ENCODE results near the gene ATP6V1G1.
"Not testable (repeated sequence)": the region's sequence is repeated elsewhere in the genome, so short reads cannot be mapped to it uniquely, and the experiment has no call there.

The ATP6V1G1 gene

GRCh38 chr9:114560956-114561355 is 26.6 kb upstream of the ATP6V1G1 start:
- no peak overlapping the region for H3K4me3 ChIP-seq (ENCODE audit: low read depth, low read length)
- DNase-seq (ENCODE audit: low read depth) = no peak
- TF ChIP-seq CTCF (IDR thresholded peaks at IDR 0.05; ENCODE audit: low read depth, low read length, missing control alignments) = no peak
- in situ Hi-C loops (cut with HindIII; ENCODE audit: low sequenced_read_pairs) = no loop called here

DNA sequence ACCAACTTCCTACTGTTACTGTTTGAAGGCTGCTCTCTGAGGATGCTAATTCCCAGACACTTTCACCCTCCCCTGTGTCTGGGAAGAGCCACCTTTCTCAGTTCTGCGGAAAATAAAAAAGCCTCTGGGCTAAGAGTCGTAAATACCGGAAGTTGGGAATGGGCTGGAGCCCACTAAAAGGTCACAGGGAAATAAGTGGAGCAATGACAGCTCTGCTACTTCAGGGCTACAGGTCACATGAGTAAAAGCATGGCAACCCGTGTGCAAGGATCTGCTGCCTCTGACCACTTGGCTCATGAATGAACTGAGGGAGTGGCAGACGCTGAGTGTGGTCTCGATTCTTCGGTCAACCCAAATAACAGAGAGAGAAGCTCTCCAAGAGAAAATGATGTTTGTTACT is 25.8 kb upstream of the ATP6V1G1 start:
- TF ChIP-seq CTCF (IDR thresholded peaks at IDR 0.05; ENCODE audit: low read depth, low read length, missing control alignments) = no peak
- no peak overlapping the region for H3K4me3 ChIP-seq (ENCODE audit: low read depth, low read length)
- in situ Hi-C loops (cut with HindIII; ENCODE audit: low sequenced_read_pairs) = no loop called here
- DNase-seq (ENCODE audit: low read depth) = no peak

- TF ChIP-seq CTCF (IDR thresholded peaks at IDR 0.05; ENCODE audit: low read depth, low read length, missing control alignments) = no peak
- in situ Hi-C loops (cut with HindIII; ENCODE audit: low sequenced_read_pairs) = no loop called here
- no peak for DNase-seq (ENCODE audit: low read depth)
- H3K4me3 ChIP-seq (ENCODE audit: low read depth, low read length) = no peak overlapping the region
Observed at GRCh38 chr9:114565204-114565603, 22.4 kb upstream of the ATP6V1G1 start.

DNA sequence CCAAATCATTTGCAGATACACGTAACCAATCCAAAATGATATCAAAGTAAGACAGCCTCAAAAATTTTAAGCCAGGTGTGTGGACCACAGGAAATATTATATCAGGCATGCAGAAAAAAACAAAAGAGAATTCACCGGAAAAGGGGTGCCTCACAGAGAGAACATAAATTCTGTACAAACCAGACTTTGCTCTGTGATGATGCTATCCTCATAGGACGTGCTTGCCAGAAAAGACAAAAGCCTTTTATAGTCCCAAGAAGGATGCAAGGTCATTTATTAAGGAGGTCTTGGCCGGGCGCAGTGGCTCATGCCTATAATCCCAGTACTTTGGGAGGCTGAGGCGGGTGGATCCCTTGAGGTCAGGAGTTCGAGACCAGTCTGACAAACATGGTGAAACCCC is 16.8 kb upstream of the ATP6V1G1 start:
- no peak for TF ChIP-seq CTCF (IDR thresholded peaks at IDR 0.05; ENCODE audit: low read depth, low read length, missing control alignments)
- in situ Hi-C loops (cut with HindIII; ENCODE audit: low sequenced_read_pairs) = no loop called here
- no peak for DNase-seq (ENCODE audit: low read depth)
- no peak overlapping the region for H3K4me3 ChIP-seq (ENCODE audit: low read depth, low read length)

DNA sequence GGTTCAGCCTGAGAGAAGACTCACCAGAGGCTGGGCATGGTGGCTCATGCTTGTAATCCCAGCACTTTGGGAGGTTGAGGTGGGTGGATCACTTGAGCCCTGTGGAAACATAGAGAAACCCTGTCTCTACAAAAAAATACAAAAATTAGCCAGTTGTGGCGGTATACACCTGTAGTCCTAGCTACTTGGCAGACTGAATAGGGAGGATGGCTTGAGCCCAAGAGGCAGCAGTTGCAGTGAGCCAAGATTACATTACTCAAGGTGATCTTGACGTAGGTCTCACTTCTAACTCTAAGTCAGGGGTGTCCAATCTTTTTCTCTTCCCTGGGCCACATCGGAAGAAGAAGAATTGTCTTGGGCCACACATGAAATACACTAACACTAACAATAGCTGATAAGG is 16.2 kb upstream of the ATP6V1G1 start:
- H3K4me3 ChIP-seq (ENCODE audit: low read depth, low read length) = no peak overlapping the region
- DNase-seq (ENCODE audit: low read depth) = no peak
- no peak for TF ChIP-seq CTCF (IDR thresholded peaks at IDR 0.05; ENCODE audit: low read depth, low read length, missing control alignments)
- in situ Hi-C loops (cut with HindIII; ENCODE audit: low sequenced_read_pairs) = no loop called here

DNA sequence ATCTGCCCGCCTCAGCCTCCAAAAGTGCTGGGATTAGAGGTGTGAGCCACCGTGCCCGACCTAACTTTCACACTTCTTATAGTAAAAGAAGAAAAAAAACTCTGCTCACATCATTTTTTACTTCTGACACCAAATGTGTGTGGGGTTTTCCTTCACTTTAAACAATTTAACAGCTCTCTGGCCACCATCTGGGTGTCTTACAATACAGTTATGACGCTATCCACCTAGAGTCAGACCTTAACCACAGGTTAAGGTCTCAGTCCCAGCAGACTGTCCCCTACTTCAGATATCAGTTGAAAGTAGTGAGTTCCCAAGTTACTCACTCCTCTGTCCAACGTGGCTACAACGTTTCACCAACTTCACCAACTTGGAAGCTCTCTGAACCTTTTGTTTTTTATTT is 15.4 kb upstream of the ATP6V1G1 start:
- no peak for DNase-seq (ENCODE audit: low read depth)
- in situ Hi-C loops (cut with HindIII; ENCODE audit: low sequenced_read_pairs) = no loop called here
- H3K4me3 ChIP-seq (ENCODE audit: low read depth, low read length) = no peak overlapping the region
- no peak for TF ChIP-seq CTCF (IDR thresholded peaks at IDR 0.05; ENCODE audit: low read depth, low read length, missing control alignments)

DNA sequence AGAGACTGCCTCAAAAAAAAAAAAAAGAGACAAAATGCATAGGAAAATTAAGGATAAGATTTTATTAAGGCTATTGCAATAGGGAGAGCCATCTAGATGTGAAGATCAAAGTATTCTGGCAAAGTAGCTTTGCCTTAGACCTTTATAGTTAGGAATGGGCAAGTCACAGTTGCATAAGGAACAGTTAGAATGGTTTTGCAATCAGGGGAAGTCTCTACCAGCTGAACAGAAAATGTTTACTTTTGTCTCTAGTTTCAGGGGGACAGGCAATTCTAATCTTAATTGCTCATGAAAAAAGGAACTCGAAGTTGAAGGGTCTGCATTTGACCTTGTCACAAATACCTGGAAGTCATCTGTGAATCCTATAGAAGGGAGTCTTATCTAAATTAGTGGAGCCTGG is 13.1 kb upstream of the ATP6V1G1 start:
- in situ Hi-C loops (cut with HindIII; ENCODE audit: low sequenced_read_pairs) = no loop called here
- DNase-seq (ENCODE audit: low read depth) = no peak
- no peak overlapping the region for H3K4me3 ChIP-seq (ENCODE audit: low read depth, low read length)
- TF ChIP-seq CTCF (IDR thresholded peaks at IDR 0.05; ENCODE audit: low read depth, low read length, missing control alignments) = no peak

DNA sequence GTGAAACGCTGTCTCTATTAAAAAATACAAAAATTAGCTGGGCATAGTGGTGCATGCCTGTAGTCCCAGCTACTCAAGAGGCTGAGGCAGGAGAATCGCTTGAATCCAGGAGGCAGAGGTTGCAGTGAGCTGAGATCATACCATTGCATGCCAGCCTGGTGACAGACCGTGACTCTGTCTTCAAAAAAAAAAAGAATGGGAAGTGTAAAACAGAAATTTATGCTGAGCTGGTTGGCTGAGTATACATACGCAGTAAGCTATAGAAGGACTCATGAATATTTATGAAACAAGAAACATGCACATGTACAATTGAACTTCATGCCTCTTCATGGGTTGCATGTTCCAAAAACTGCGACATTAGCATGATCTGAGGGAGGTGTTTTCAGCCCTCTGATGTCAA is 10.8 kb upstream of the ATP6V1G1 start:
- H3K4me3 ChIP-seq (ENCODE audit: low read depth, low read length); in situ Hi-C loops (cut with HindIII; ENCODE audit: low sequenced_read_pairs): not testable (repeated sequence)

DNA sequence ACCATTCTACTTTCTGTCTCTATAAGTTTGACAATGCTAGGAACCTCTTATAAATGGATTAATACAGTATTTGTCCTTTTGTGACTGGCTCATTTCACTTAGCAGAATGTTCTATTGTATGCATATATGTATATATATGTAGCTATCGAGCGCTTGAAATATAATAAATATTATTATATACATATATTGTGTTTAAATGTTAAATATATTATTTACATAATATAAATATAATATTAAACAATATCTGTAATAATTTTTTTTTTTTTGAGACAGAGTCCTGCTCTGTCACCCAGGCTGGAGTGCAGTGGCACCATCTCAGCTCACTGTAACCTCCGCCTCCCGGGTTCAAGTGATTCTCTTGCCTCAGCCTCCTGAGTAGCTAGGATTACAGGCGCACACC is 9.4 kb upstream of the ATP6V1G1 start:
- in situ Hi-C loops (cut with HindIII; ENCODE audit: low sequenced_read_pairs); DNase-seq (ENCODE audit: low read depth); H3K4me3 ChIP-seq (ENCODE audit: low read depth, low read length): not testable (repeated sequence)

More for the DNA sequence above, 10.8 kb upstream of the ATP6V1G1 start:
- DNase-seq (ENCODE audit: low read depth) = not testable (repeated sequence)

All from astrocyte of the cerebellum (primary cell).